ENCODE results near the gene APLN. TPM values are rescaled to one million over a fixed set of nuclear protein-coding genes. Genes with fewer than 3 reads are reported as not detected.

APLN gene
- polyA plus RNA-seq, 2 donors: 0.22 to 0.31 TPM

- H3K27ac ChIP-seq (ENCODE audit: low read depth in 2 of 2, low read length in 1 of 2): no peak overlapping the region
- H3K27me3 ChIP-seq (ENCODE audit: control insufficient read depth in 1 of 2, insufficient read depth in 2 of 2, low read length in 2 of 2): no peaks in the 10 kb centered on the region
- H3K4me1 ChIP-seq (ENCODE audit: control insufficient read depth in 2 of 2, insufficient read depth in 2 of 2, low read length in 1 of 2): no peaks in the 10 kb centered on the region
- H3K4me3 ChIP-seq (ENCODE audit: low read depth in 1 of 2, low read length in 2 of 2): no peak overlapping the region
- H3K9me3 ChIP-seq (ENCODE audit: control insufficient read depth in 2 of 2, insufficient read depth in 1 of 2, low read depth in 1 of 2, low read length in 1 of 2): no peaks in the 10 kb centered on the region
- H3K36me3 ChIP-seq (ENCODE audit: control insufficient read depth in 2 of 2, insufficient read depth in 2 of 2, low read length in 1 of 2): no peaks in the 10 kb centered on the region
- 72 to 80% methylated on average over 12 to 13 of the region's 13 CpGs for WGBS, 2 donors
These were observed 8.0 kb downstream of the APLN start for GRCh38 chrX:129646566-129647417.

- no peaks in the 10 kb centered on the region for H3K4me1 ChIP-seq (ENCODE audit: control insufficient read depth in 2 of 2, insufficient read depth in 2 of 2, low read length in 1 of 2)
- H3K4me3 ChIP-seq (ENCODE audit: low read depth in 1 of 2, low read length in 2 of 2): no peak overlapping the region
- no peaks in the 10 kb centered on the region for H3K36me3 ChIP-seq (ENCODE audit: control insufficient read depth in 2 of 2, insufficient read depth in 2 of 2, low read length in 1 of 2)
- H3K27ac ChIP-seq (ENCODE audit: low read depth in 2 of 2, low read length in 1 of 2): no peak overlapping the region
- H3K9me3 ChIP-seq (ENCODE audit: control insufficient read depth in 2 of 2, insufficient read depth in 1 of 2, low read depth in 1 of 2, low read length in 1 of 2): no peaks in the 10 kb centered on the region
- WGBS, 2 donors: 52 to 59% methylated on average over 4 of the region's 4 CpGs
- H3K27me3 ChIP-seq (ENCODE audit: control insufficient read depth in 1 of 2, insufficient read depth in 2 of 2, low read length in 2 of 2): no peaks in the 10 kb centered on the region
These were observed 12.1 kb downstream of the APLN start for GRCh38 chrX:129642641-129643040.

- Histone ChIP-seq H3K27ac (ENCODE audit: low read depth in 2 of 2, low read length in 1 of 2) (no peak overlapping the region), H3K36me3 (ENCODE audit: control insufficient read depth in 2 of 2, insufficient read depth in 2 of 2, low read length in 1 of 2) (no peaks in the 10 kb centered on the region), H3K4me3 (ENCODE audit: low read depth in 1 of 2, low read length in 2 of 2) (no peak overlapping the region), H3K9me3 (ENCODE audit: control insufficient read depth in 2 of 2, insufficient read depth in 1 of 2, low read depth in 1 of 2, low read length in 1 of 2) (no peaks in the 10 kb centered on the region), H3K27me3 (ENCODE audit: control insufficient read depth in 1 of 2, insufficient read depth in 2 of 2, low read length in 2 of 2) (no peaks in the 10 kb centered on the region), H3K4me1 (ENCODE audit: control insufficient read depth in 2 of 2, insufficient read depth in 2 of 2, low read length in 1 of 2) (peaks cover 0 to 2% of the 10 kb centered on the region in 2 donors)
- 61 to 86% methylated on average over 3 of the region's 3 CpGs for WGBS, 2 donors
These were observed 12.8 kb downstream of the APLN start for GRCh38 chrX:129641941-129642340.

- H3K27ac ChIP-seq (ENCODE audit: low read depth in 2 of 2, low read length in 1 of 2): no peak overlapping the region
- H3K9me3 ChIP-seq (ENCODE audit: control insufficient read depth in 2 of 2, insufficient read depth in 1 of 2, low read depth in 1 of 2, low read length in 1 of 2): no peaks in the 10 kb centered on the region
- peaks cover 0 to 2% of the 10 kb centered on the region in 2 donors for H3K4me1 ChIP-seq (ENCODE audit: control insufficient read depth in 2 of 2, insufficient read depth in 2 of 2, low read length in 1 of 2)
- 61 to 86% methylated on average over 3 of the region's 3 CpGs for WGBS, 2 donors
- no peaks in the 10 kb centered on the region for H3K36me3 ChIP-seq (ENCODE audit: control insufficient read depth in 2 of 2, insufficient read depth in 2 of 2, low read length in 1 of 2)
- no peaks in the 10 kb centered on the region for H3K27me3 ChIP-seq (ENCODE audit: control insufficient read depth in 1 of 2, insufficient read depth in 2 of 2, low read length in 2 of 2)
- H3K4me3 ChIP-seq (ENCODE audit: low read depth in 1 of 2, low read length in 2 of 2): no peak overlapping the region
These were observed 13.3 kb downstream of the APLN start for GRCh38 chrX:129641469-129641868.

GRCh38 chrX:129640737-129641136 lies 14.0 kb downstream of the APLN start:
- 75 to 81% methylated on average over 1 of the region's 1 CpG for WGBS, 2 donors
- H3K4me1 ChIP-seq (ENCODE audit: control insufficient read depth in 2 of 2, insufficient read depth in 2 of 2, low read length in 1 of 2): peaks cover 0 to 2% of the 10 kb centered on the region in 2 donors
- H3K9me3 ChIP-seq (ENCODE audit: control insufficient read depth in 2 of 2, insufficient read depth in 1 of 2, low read depth in 1 of 2, low read length in 1 of 2): no peaks in the 10 kb centered on the region
- H3K4me3 ChIP-seq (ENCODE audit: low read depth in 1 of 2, low read length in 2 of 2): no peak overlapping the region
- no peak overlapping the region for H3K27ac ChIP-seq (ENCODE audit: low read depth in 2 of 2, low read length in 1 of 2)
- no peaks in the 10 kb centered on the region for H3K36me3 ChIP-seq (ENCODE audit: control insufficient read depth in 2 of 2, insufficient read depth in 2 of 2, low read length in 1 of 2)
- H3K27me3 ChIP-seq (ENCODE audit: control insufficient read depth in 1 of 2, insufficient read depth in 2 of 2, low read length in 2 of 2): no peaks in the 10 kb centered on the region

GRCh38 chrX:129638917-129639316 lies 15.8 kb downstream of the APLN start:
- no peak overlapping the region for H3K4me3 ChIP-seq (ENCODE audit: low read depth in 1 of 2, low read length in 2 of 2)
- 74 to 88% methylated on average over 8 of the region's 8 CpGs for WGBS, 2 donors

GRCh38 chrX:129637217-129638109 lies 17.3 kb downstream of the APLN start:
- H3K36me3 ChIP-seq (ENCODE audit: control insufficient read depth in 2 of 2, insufficient read depth in 2 of 2, low read length in 1 of 2): no peaks in the 10 kb centered on the region
- H3K4me1 ChIP-seq (ENCODE audit: control insufficient read depth in 2 of 2, insufficient read depth in 2 of 2, low read length in 1 of 2): peaks cover 0 to 2% of the 10 kb centered on the region in 2 donors
- WGBS, 2 donors: 24 to 27% methylated on average over 13 of the region's 13 CpGs
- H3K4me3 ChIP-seq (ENCODE audit: low read depth in 1 of 2, low read length in 2 of 2): no peak overlapping the region
- no peaks in the 10 kb centered on the region for H3K9me3 ChIP-seq (ENCODE audit: control insufficient read depth in 2 of 2, insufficient read depth in 1 of 2, low read depth in 1 of 2, low read length in 1 of 2)
- no peaks in the 10 kb centered on the region for H3K27me3 ChIP-seq (ENCODE audit: control insufficient read depth in 1 of 2, insufficient read depth in 2 of 2, low read length in 2 of 2)
- peak overlapping the region in 1 of 2 donors; percentile 53 for H3K27ac ChIP-seq (ENCODE audit: low read depth in 2 of 2, low read length in 1 of 2)

More at GRCh38 chrX:129638917-129639316, 15.8 kb downstream of the APLN start:
- Histone ChIP-seq H3K27ac (ENCODE audit: low read depth in 2 of 2, low read length in 1 of 2) (no peak overlapping the region), H3K27me3 (ENCODE audit: control insufficient read depth in 1 of 2, insufficient read depth in 2 of 2, low read length in 2 of 2) (no peaks in the 10 kb centered on the region), H3K4me1 (ENCODE audit: control insufficient read depth in 2 of 2, insufficient read depth in 2 of 2, low read length in 1 of 2) (peaks cover 0 to 2% of the 10 kb centered on the region in 2 donors), H3K36me3 (ENCODE audit: control insufficient read depth in 2 of 2, insufficient read depth in 2 of 2, low read length in 1 of 2) (no peaks in the 10 kb centered on the region), H3K9me3 (ENCODE audit: control insufficient read depth in 2 of 2, insufficient read depth in 1 of 2, low read depth in 1 of 2, low read length in 1 of 2) (no peaks in the 10 kb centered on the region)

GRCh38 chrX:129636175-129636681 lies 18.5 kb downstream of the APLN start:
- Histone ChIP-seq H3K4me3 (ENCODE audit: low read depth in 1 of 2, low read length in 2 of 2) (no peak overlapping the region), H3K9me3 (ENCODE audit: control insufficient read depth in 2 of 2, insufficient read depth in 1 of 2, low read depth in 1 of 2, low read length in 1 of 2) (no peaks in the 10 kb centered on the region), H3K36me3 (ENCODE audit: control insufficient read depth in 2 of 2, insufficient read depth in 2 of 2, low read length in 1 of 2) (no peaks in the 10 kb centered on the region), H3K27ac (ENCODE audit: low read depth in 2 of 2, low read length in 1 of 2) (no peak overlapping the region), H3K27me3 (ENCODE audit: control insufficient read depth in 1 of 2, insufficient read depth in 2 of 2, low read length in 2 of 2) (no peaks in the 10 kb centered on the region), H3K4me1 (ENCODE audit: control insufficient read depth in 2 of 2, insufficient read depth in 2 of 2, low read length in 1 of 2) (peaks cover 0 to 5% of the 10 kb centered on the region in 2 donors)
- 46 to 54% methylated on average over 8 of the region's 8 CpGs for WGBS, 2 donors

GRCh38 chrX:129634541-129634940 lies 20.2 kb downstream of the APLN start:
- 68 to 76% methylated on average over 7 of the region's 7 CpGs for WGBS, 2 donors
- no peaks in the 10 kb centered on the region for H3K9me3 ChIP-seq (ENCODE audit: control insufficient read depth in 2 of 2, insufficient read depth in 1 of 2, low read depth in 1 of 2, low read length in 1 of 2)
- no peak overlapping the region for H3K27ac ChIP-seq (ENCODE audit: low read depth in 2 of 2, low read length in 1 of 2)

More at GRCh38 chrX:129634541-129634940, 20.2 kb downstream of the APLN start:
- Histone ChIP-seq H3K4me3 (ENCODE audit: low read depth in 1 of 2, low read length in 2 of 2) (no peak overlapping the region), H3K27me3 (ENCODE audit: control insufficient read depth in 1 of 2, insufficient read depth in 2 of 2, low read length in 2 of 2) (no peaks in the 10 kb centered on the region), H3K36me3 (ENCODE audit: control insufficient read depth in 2 of 2, insufficient read depth in 2 of 2, low read length in 1 of 2) (no peaks in the 10 kb centered on the region), H3K4me1 (ENCODE audit: control insufficient read depth in 2 of 2, insufficient read depth in 2 of 2, low read length in 1 of 2) (peaks cover 0 to 5% of the 10 kb centered on the region in 2 donors)

Measured in esophagus (tissue), 2 donors.